K562 (cell line): ENCODE measurements around the gene C12orf75. TPM values are rescaled to one million over a fixed set of nuclear protein-coding genes. Genes with fewer than 3 reads are reported as not detected.
A peak's percentile ranks its signal among the peaks of the same experiment; 100 is the strongest.

Experiments used
- ATAC-seq: fragments of 200-7000 bp; cut with Tn5 transposase; 3 replicates; pipeline ENCODE4 v1.9.1; 2020; ENCODE audit warnings: moderate library complexity
- BruUV-seq: library from RNA; stranded (reverse); fragments of 400-500 nt; replicated peaks from 2 replicates; lab custom pipeline; 2021; lab: Mats Ljungman, UMichigan
- CTCF ChIA-PET: fragments of 300-600 bp; formaldehyde crosslinking; extraction: SDS; loops from one replicate; lab custom pipeline; 2021; ENCODE audit warnings: low intra/inter-chr PET ratio; lab: Yijun Ruan, JAX
- POLR2A ChIA-PET: fragments of 300-600, 350-650 bp; sonication (Branson Sonifier 250); formaldehyde crosslinking; extraction: SDS; loops from one replicate; lab custom pipeline; 2021; ENCODE audit warnings: antibody characterized with exemption, inconsistent platforms; lab: Yijun Ruan, JAX
- DNase-seq, 4 experiments: peaks; one replicate each; pipeline versions ENCODE4 v3.0.0 to v3.0.0-alpha.2; 2011 to 2018; ENCODE audit warnings: low spot score in 3 of 4, mixed read lengths in 3 of 4; ENCODE audit errors: extremely low read depth in 1 of 4
- FAIRE-seq: peaks from 2 replicates; lab custom pipeline; 2011; peaks lifted over from hg19 to GRCh38; lab: Jason Lieb, UNC
- H2AFZ ChIP-seq: 2 replicates; pipeline ENCODE4 v1.6.0; 2011; ENCODE audit warnings: low read depth, low read length, control low read depth, inconsistent platforms
- H3K27ac ChIP-seq: fragments of 200-600 bp; 3 replicates; pipeline ENCODE4 v1.8.0; 2011; ENCODE audit warnings: low read depth, mild to moderate bottlenecking, control low read depth, inconsistent platforms, low read length, moderate library complexity, mixed read lengths; ENCODE audit errors: extremely low read depth
- H3K27me3 ChIP-seq, 2 experiments: fragments of 300-600 bp in 1 of 2; 2 replicates in 1 of 2; 3 replicates in 1 of 2; pipeline versions ENCODE4 v1.6.0 to v1.8.0; 2011; ENCODE audit warnings: inconsistent platforms in 2 of 2, low read length in 2 of 2, mild to moderate bottlenecking in 1 of 2, mixed read lengths in 1 of 2, moderate library complexity in 1 of 2; ENCODE audit not compliant: control insufficient read depth in 2 of 2, insufficient read depth in 2 of 2
- H3K36me3 ChIP-seq: fragments of 300-600 bp; 3 replicates; pipeline ENCODE4 v1.8.0; 2011; ENCODE audit warnings: mild to moderate bottlenecking, low read length, inconsistent platforms; ENCODE audit not compliant: control insufficient read depth, insufficient read depth
- H3K4me1 ChIP-seq, 2 experiments: fragments of 200-600 bp in 1 of 2; replicated peaks in 1 of 2; 2 replicates in 1 of 2; 3 replicates in 1 of 2; pipeline versions ENCODE4 v1.5.1 to v1.8.0; 2011; ENCODE audit warnings: inconsistent platforms in 2 of 2, low read length in 2 of 2, mild to moderate bottlenecking in 1 of 2, mixed read lengths in 1 of 2, moderate library complexity in 1 of 2; ENCODE audit not compliant: control insufficient read depth in 2 of 2, insufficient read depth in 2 of 2
- H3K4me2 ChIP-seq: 2 replicates; pipeline ENCODE4 v1.6.1; 2011; ENCODE audit warnings: low read length, control low read depth, inconsistent platforms, mixed read lengths; ENCODE audit not compliant: insufficient read depth
- H3K4me3 ChIP-seq: fragments of 200-600 bp; sonication (generic), shearing (Covaris generic); 2 replicates; pipeline ENCODE4 v1.5.1; 2016; ENCODE audit warnings: control low read depth, inconsistent platforms
- H3K79me2 ChIP-seq: fragments of 200-600 bp; 3 replicates; pipeline ENCODE4 v1.8.0; 2011; ENCODE audit warnings: low read length, inconsistent platforms; ENCODE audit not compliant: control insufficient read depth, insufficient read depth
- H3K9ac ChIP-seq, 2 experiments: 2 replicates each; pipeline versions ENCODE4 v1.6.0 to v1.6.1; 2011; ENCODE audit warnings: low read depth in 2 of 2, low read length in 2 of 2, control low read depth in 1 of 2, inconsistent platforms in 1 of 2, mild to moderate bottlenecking in 1 of 2, mixed read lengths in 1 of 2; ENCODE audit not compliant: insufficient read depth in 1 of 2
- H3K9me1 ChIP-seq: one replicate; pipeline ENCODE4 v1.6.0; 2011; ENCODE audit warnings: inconsistent platforms, mild to moderate bottlenecking, low read length, moderate library complexity; ENCODE audit not compliant: control insufficient read depth, insufficient read depth
- H3K9me3 ChIP-seq: replicated peaks from 2 replicates; pipeline ENCODE4 v1.5.1; 2011; ENCODE audit warnings: low read depth, low read length, inconsistent platforms; ENCODE audit not compliant: control insufficient read depth, insufficient read depth
- H4K20me1 ChIP-seq: replicated peaks from 2 replicates; pipeline ENCODE4 v1.6.1; 2011; ENCODE audit warnings: low read length, inconsistent platforms, mixed read lengths; ENCODE audit not compliant: control insufficient read depth, insufficient read depth
- ARHGAP35 ChIP-seq: fragments of 450-650 bp; IDR thresholded peaks from 2 replicates; pipeline ENCODE4 v1.6.1; 2018; ENCODE audit not compliant: partially characterized antibody
- EGR1 ChIP-seq: fragments of 450-650 bp; conservative IDR thresholded peaks from 2 replicates; pipeline ENCODE4 v1.6.1; 2017; ENCODE audit warnings: mild to moderate bottlenecking
- GTF2E2 ChIP-seq: fragments of 200-800 bp; sonication (Bioruptor generic); IDR thresholded peaks from 2 replicates; pipeline ENCODE4 v1.6.1; 2016; ENCODE audit warnings: missing genetic modification characterization, missing compliant biosample characterization
- MEF2D ChIP-seq: conservative IDR thresholded peaks from 2 replicates; pipeline ENCODE4 v1.6.1; 2016; ENCODE audit warnings: low read depth, missing genetic modification characterization, missing compliant biosample characterization
- PML ChIP-seq: IDR thresholded peaks from 2 replicates; pipeline ENCODE4 v1.6.1; 2012; ENCODE audit warnings: low read length, inconsistent platforms
- TEAD2 ChIP-seq: fragments of 450-650 bp; IDR thresholded peaks from 2 replicates; pipeline ENCODE4 v1.6.1; 2016; ENCODE audit warnings: missing genetic modification characterization, control low read depth, missing compliant biosample characterization
- ZBTB7A ChIP-seq: IDR thresholded peaks from 2 replicates; pipeline ENCODE4 v1.6.1; 2011; ENCODE audit warnings: low read depth, mild to moderate bottlenecking, low read length, moderate library complexity, borderline replicate concordance; ENCODE audit not compliant: control insufficient read depth
- ZNF561 ChIP-seq: fragments of 450-650 bp; formaldehyde crosslinking; conservative IDR thresholded peaks from 2 replicates; pipeline ENCODE4 v1.4.0; 2020; ENCODE audit warnings: mild to moderate bottlenecking, moderate library complexity
- ZNF584 ChIP-seq: fragments of 200-800 bp; sonication (Bioruptor generic); IDR thresholded peaks from 2 replicates; pipeline ENCODE4 v1.6.1; 2016; ENCODE audit warnings: low read depth, mild to moderate bottlenecking, missing genetic modification characterization, missing compliant biosample characterization
- WGBS: fragments of 100-300 bp; shearing (Covaris generic); methylation state at CpG from one replicate; pipeline ENCODE4 v1.1.6; 2016; ENCODE audit warnings: low coverage, mixed read lengths; ENCODE audit not compliant: insufficient coverage; ENCODE audit errors: missing lambda C conversion rate; 5-methylcytosine and 5-hydroxymethylcytosine counted together
- in situ Hi-C: fragments of 300-500 bp; cut with MboI; formaldehyde crosslinking; loops from 4 replicates; pipeline ENCODE4 v1.15.0; 2018; ENCODE audit warnings: inconsistent platforms, mixed read lengths
- intact Hi-C: fragments of 100-400 bp; cut with micrococcal nuclease; formaldehyde crosslinking; loops from 2 replicates; pipeline ENCODE4 v1.14.2; 2022
- polyA plus RNA-seq, 8 experiments: library from polyadenylated mRNA; depleted of rRNA in 4 of 8; stranded (reverse) in 5 of 8; unstranded in 3 of 8; fragments of >200 nt; fragmentation: Nextera tagmentation in 2 of 8; fragmentation: Illumina TruSeq in 1 of 8; extraction: Ambion mirVana in 2 of 8; extraction: Trizol in 1 of 8; gene quantifications; 2 replicates each; pipeline versions ENCODE4 v1.2.1 to v1.2.3, GENCODE V29; 2011 to 2014; ENCODE audit warnings: inconsistent platforms in 1 of 8, missing spikeins in 1 of 8
- total RNA-seq, 7 experiments: library from RNA; depleted of rRNA in 6 of 7; stranded (reverse); fragments of >200 nt in 6 of 7; fragmentation: Illumina TruSeq in 2 of 7; extraction: Trizol in 2 of 7; gene quantifications; 2 replicates each; pipeline versions ENCODE4 v1.2.1 to v1.2.3, GENCODE V29; 2011 to 2021; ENCODE audit warnings: low replicate concordance in 1 of 7

The C12orf75 gene
- total and polyA plus RNA-seq, 9 of the 15 experiments (the other 6 are each of a cell fraction or from before 2014, with no cell fraction given): 0.06 to 0.82 (median 0.26) TPM; not detected in 3

DNA sequence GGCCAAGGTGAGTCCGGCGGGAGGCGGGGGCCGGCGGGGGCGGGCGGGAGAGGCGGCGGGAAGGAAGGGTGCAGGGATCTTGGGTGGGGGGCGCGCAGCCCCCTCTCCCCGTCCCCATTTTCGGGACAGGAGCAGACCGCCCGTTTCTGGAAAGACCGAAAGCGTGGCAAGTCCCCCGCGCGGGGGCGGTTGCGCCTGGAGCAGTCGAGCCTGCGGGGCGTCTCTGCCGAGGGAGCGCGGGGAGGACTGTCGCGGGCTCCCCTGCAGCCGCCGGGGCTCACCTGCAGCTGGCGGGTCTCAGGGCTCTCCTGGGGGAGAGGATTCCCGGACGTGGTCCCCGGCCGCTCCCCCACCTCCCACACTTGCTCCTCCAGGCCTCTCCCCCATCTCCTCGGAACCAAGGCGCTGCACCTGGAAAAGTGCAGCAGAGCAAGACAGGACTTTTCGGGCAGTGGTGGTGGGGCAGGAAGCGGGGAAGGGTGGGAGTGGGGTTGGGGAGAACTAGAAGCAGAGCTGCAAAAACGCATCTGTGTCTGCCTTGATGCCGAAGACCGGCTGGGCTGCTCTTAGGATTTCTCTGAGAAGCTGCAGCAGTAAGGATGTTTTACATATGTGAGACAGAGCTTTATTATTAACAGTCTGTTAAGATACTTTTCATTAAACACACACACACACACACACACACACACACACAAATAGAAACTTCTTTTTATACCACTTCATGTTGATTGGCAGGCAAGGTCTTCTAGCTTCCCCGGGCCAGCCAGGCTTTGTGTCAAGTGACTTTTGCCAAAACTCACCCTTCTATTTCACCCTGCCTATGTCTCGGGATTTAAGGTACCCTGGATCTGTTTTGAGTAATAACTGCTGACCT lies 677 bp downstream of the C12orf75 start:
- ATAC-seq: peak; percentile 31; the same call in 2 of the 3 replicates
- Histone ChIP-seq H3K4me2 (no peak overlapping the region), H3K36me3 (no peaks in the 10 kb centered on the region), H3K9me1 (no peaks in the 10 kb centered on the region), H3K79me2 (no peaks in the 10 kb centered on the region), H3K9me3 (no peaks in the 10 kb centered on the region; the same call in 1 of the 2 replicates), H4K20me1 (no peaks in the 10 kb centered on the region; the same call in 1 of the 2 replicates), H3K4me1 (peaks cover 0 to 11% of the 10 kb centered on the region in 2 experiments; a peak in 2 of 5 replicates), H3K27me3 (peaks cover 19 to 23% of the 10 kb centered on the region in 2 experiments), H3K4me3 (no peak overlapping the region), H3K9ac (no peak overlapping the region), H3K27ac (no peak overlapping the region), H2AFZ (no peak overlapping the region)
- TF ChIP-seq ARHGAP35 (no peak), EGR1 (peak; percentile 54)
- no peak for FAIRE-seq
- BruUV-seq: no TSS peak
- POLR2A ChIA-PET: interaction anchor here (0.8 kb wide), 1 partner anchor 10 kb away, joined by 3 read pairs; no protein-coding TSS in a partner anchor
- intact Hi-C loops (no loop called here), in situ Hi-C loops (no loop called here)
- DNase-seq: peak in 2 of 4 experiments; percentile 14 to 19
- CTCF ChIA-PET: no interaction called here
- 8% methylated on average over 9 of the region's 46 CpGs for WGBS

DNA sequence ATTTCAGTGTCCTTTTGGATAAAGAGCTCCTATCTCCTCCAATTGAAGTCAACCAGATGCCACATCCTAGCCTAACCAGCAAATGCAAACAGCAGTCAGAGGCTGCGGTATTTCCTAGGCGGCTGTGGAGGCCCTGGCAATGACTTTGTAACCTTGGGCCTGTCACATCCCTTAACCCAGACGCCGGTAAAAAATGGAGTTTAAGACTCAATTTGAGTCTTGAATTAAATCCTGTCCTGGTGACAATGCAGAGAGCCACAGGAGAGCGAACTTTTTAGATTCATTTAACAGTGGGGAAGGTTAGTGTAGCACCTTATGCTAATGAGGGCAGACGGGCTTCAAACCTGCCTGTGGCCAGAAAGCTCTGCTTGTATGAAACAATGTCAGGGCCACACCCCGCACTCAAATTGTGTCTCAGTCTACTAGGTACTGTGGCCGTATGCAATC lies 1.3 kb downstream of the C12orf75 start:
- Histone ChIP-seq H3K27me3 (peaks cover 19 to 21% of the 10 kb centered on the region in 2 experiments), H3K79me2 (no peaks in the 10 kb centered on the region), H3K36me3 (no peaks in the 10 kb centered on the region), H3K4me1 (peaks cover 0 to 11% of the 10 kb centered on the region in 2 experiments; a peak in 2 of 5 replicates), H4K20me1 (no peaks in the 10 kb centered on the region; the same call in 1 of the 2 replicates), H3K9me1 (no peaks in the 10 kb centered on the region), H3K4me3 (no peak overlapping the region), H3K9me3 (no peaks in the 10 kb centered on the region; the same call in 1 of the 2 replicates), H2AFZ (no peak overlapping the region), H3K9ac (no peak overlapping the region), H3K4me2 (no peak overlapping the region), H3K27ac (no peak overlapping the region)
- FAIRE-seq (no peak), ATAC-seq (no peak), DNase-seq (no peak)
- in situ Hi-C loops (no loop called here), intact Hi-C loops (no loop called here)
- CTCF ChIA-PET: no interaction called here
- WGBS: 11% methylated on average over 8 of the region's 8 CpGs
- TF ChIP-seq TEAD2 (tag): no peak
- TF ChIP-seq MEF2D (tag): no peak
- TF ChIP-seq GTF2E2 (tag): no peak
- no peak for TF ChIP-seq ZNF561
- no peak for TF ChIP-seq PML
- TF ChIP-seq ZNF584: no peak
- no peak for TF ChIP-seq ZBTB7A
- POLR2A ChIA-PET: interaction anchor here (0.6 to 1.1 kb wide), 4 partner anchors 11 to 383 kb away, joined by 3 to 5 read pairs (median 4); no protein-coding TSS in a partner anchor
- BruUV-seq: no TSS peak
